ENCODE data around the gene DLG2. TPM values are rescaled to one million over a fixed set of nuclear protein-coding genes. Genes with fewer than 3 reads are reported as not detected.

The DLG2 gene
- total and polyA plus RNA-seq, 2 of the 4 experiments (the other 2 are of a cell fraction): 0.31 to 0.36 TPM

DNA sequence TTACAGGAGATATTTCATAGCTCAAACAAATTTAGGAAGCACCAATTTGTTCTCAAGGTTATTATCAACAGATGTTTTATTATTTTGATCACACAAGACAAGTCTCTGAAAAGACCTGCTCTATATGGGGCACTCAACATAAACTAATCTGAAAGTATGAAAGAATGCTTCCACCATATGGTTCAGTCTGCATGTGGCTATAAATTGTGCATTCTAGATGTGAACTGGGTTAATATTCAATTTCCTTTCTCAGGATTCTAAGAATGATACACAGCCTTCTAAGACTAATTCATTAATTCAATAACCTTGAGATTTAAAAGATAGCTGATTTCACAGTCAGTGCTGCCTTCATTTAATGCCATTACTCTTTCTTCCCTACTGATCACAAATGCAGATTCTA, 1489.6 kb downstream of the DLG2 start:
- H3K9me3 ChIP-seq (ENCODE audit: control insufficient read depth, insufficient read depth, low read length): no peaks in the 10 kb centered on the region
- ATAC-seq (ENCODE audit: low read depth) (no peak), DNase-seq (no peak)
- H2BK20ac ChIP-seq (ENCODE audit: low read depth, low read length): no peak overlapping the region
- H4K8ac ChIP-seq (ENCODE audit: low read depth in 2 of 2, low read length in 2 of 2): no peak overlapping the region
- ChIA-PET CTCF (no interaction called here), POLR2A (ENCODE audit: unreplicated experiment) (no interaction called here)
- H2AK5ac ChIP-seq (ENCODE audit: low read depth, low read length): no peak overlapping the region
- no peak overlapping the region for H2BK5ac ChIP-seq (ENCODE audit: low read depth, low read length, poor library complexity, severe bottlenecking)
- no TSS peak for BruUV-seq (replicated peaks)
- H3K79me1 ChIP-seq (ENCODE audit: low read depth in 1 of 2, low read length in 2 of 2): no peaks in the 10 kb centered on the region
- no peaks in the 10 kb centered on the region for H4K20me1 ChIP-seq (ENCODE audit: insufficient read depth, low read length)
- H2BK15ac ChIP-seq (ENCODE audit: low read depth, low read length): no peak overlapping the region
- intact Hi-C loops (cut with micrococcal nuclease): no loop called here
- H2BK120ac ChIP-seq (ENCODE audit: low read depth, low read length): no peak overlapping the region
- TF ChIP-seq RCOR1 (IDR thresholded peaks at IDR 0.05; ENCODE audit: insufficient replicate concordance, low read length) (no peak), POLR2A (IDR thresholded peaks at IDR 0.05; ENCODE audit: low read depth, low read length) (no peak), ELK1 (IDR thresholded peaks at IDR 0.05; ENCODE audit: borderline replicate concordance, low read depth, low read length) (no peak), NFE2L2 (IDR thresholded peaks at IDR 0.05; ENCODE audit: low read depth, low read length) (no peak), RFX5 (IDR thresholded peaks at IDR 0.05; ENCODE audit: low read depth, low read length) (no peak), MXI1 (IDR thresholded peaks at IDR 0.05; ENCODE audit: borderline replicate concordance, low read depth, low read length) (no peak), CTCF (conservative IDR thresholded peaks at IDR 0.05; ENCODE audit: low read depth, low read length) (no peak), BHLHE40 (IDR thresholded peaks at IDR 0.05; ENCODE audit: low read depth, low read length) (no peak), MAZ (IDR thresholded peaks at IDR 0.05; ENCODE audit: borderline replicate concordance, low read depth, low read length) (no peak), FOS (IDR thresholded peaks at IDR 0.05; ENCODE audit: low read depth, low read length) (no peak), CHD1 (IDR thresholded peaks at IDR 0.05; ENCODE audit: low read depth, low read length) (no peak), CEBPB (IDR thresholded peaks at IDR 0.05; ENCODE audit: low read depth, low read length) (no peak), SMC3 (IDR thresholded peaks at IDR 0.05; ENCODE audit: low read depth, low read length) (no peak), RAD21 (IDR thresholded peaks at IDR 0.05; ENCODE audit: low read length) (no peak), MAFK (IDR thresholded peaks at IDR 0.05; ENCODE audit: low read depth, low read length) (no peak)
- TF ChIP-seq, protein P1, sequence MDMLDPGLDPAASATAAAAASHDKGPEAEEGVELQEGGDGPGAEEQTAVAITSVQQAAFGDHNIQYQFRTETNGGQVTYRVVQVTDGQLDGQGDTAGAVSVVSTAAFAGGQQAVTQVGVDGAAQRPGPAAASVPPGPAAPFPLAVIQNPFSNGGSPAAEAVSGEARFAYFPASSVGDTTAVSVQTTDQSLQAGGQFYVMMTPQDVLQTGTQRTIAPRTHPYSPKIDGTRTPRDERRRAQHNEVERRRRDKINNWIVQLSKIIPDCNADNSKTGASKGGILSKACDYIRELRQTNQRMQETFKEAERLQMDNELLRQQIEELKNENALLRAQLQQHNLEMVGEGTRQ (IDR thresholded peaks at IDR 0.05; ENCODE audit: low read depth, low read length): no peak
- no peak overlapping the region for H3K4ac ChIP-seq (ENCODE audit: low read depth, low read length)
- no peaks in the 10 kb centered on the region for H3K36me3 ChIP-seq (ENCODE audit: control insufficient read depth, insufficient read depth, low read length)
- H2AK9ac ChIP-seq (replicated peaks; ENCODE audit: low read depth, low read length, poor library complexity): no peak overlapping the region
- H2AFZ ChIP-seq (replicated peaks; ENCODE audit: low read length, poor library complexity): no peak overlapping the region
- H3K4me3 ChIP-seq (ENCODE audit: insufficient read depth, low read depth, low read length): no peak overlapping the region
- H3K23ac ChIP-seq (ENCODE audit: low read depth, low read length): no peak overlapping the region
- H4K5ac ChIP-seq (ENCODE audit: low read depth, low read length): no peak overlapping the region
- H4K91ac ChIP-seq (ENCODE audit: insufficient read depth, low read depth, low read length): no peak overlapping the region
- H3K9ac ChIP-seq (ENCODE audit: low read depth, low read length): no peak overlapping the region
- H3K27ac ChIP-seq (ENCODE audit: insufficient read depth, low read length): no peak overlapping the region
- dilution Hi-C loops (cut with HindIII; ENCODE audit: low sequenced_read_pairs, unreplicated experiment): no loop called here
- no peaks in the 10 kb centered on the region for H3K27me3 ChIP-seq (ENCODE audit: control insufficient read depth, insufficient read depth, low read length)
- H3K4me2 ChIP-seq (ENCODE audit: low read depth, low read length): no peak overlapping the region
- H3K18ac ChIP-seq (ENCODE audit: low read depth, low read length): no peak overlapping the region
- H3K4me1 ChIP-seq (ENCODE audit: control insufficient read depth, insufficient read depth, low read length): no peaks in the 10 kb centered on the region
- H3K14ac ChIP-seq (replicated peaks; ENCODE audit: low read depth, low read length): no peak overlapping the region
- no peaks in the 10 kb centered on the region for H3K9me1 ChIP-seq (ENCODE audit: insufficient read depth, low read length)
- H3K56ac ChIP-seq (ENCODE audit: extremely low read depth, insufficient read depth, low read length): no peak overlapping the region
- in situ Hi-C loops (cut with MboI; ENCODE audit: low sequenced_read_pairs): no loop called here

Measured in IMR-90 (cell line).